BE2C (cell line): ENCODE measurements around the gene OR5AN1.
"Not testable (repeated sequence)": the region's sequence is repeated elsewhere in the genome, so short reads cannot be mapped to it uniquely, and the experiment has no call there.

ENCODE experiments used
- DNase-seq: peaks from one replicate; pipeline ENCODE4 v3.0.0-alpha.2; 2020
- H3K27me3 ChIP-seq: fragments of 250-450 bp; sonication (Bioruptor Pico); 2 replicates; pipeline ENCODE4 v1.5.1; 2020; ENCODE audit warnings: mild to moderate bottlenecking
- H3K36me3 ChIP-seq: fragments of 250-450 bp; sonication (Bioruptor Pico); 2 replicates; pipeline ENCODE4 v1.5.1; 2020; ENCODE audit warnings: mild to moderate bottlenecking
- H3K4me1 ChIP-seq: fragments of 250-450 bp; sonication (Bioruptor Pico); 2 replicates; pipeline ENCODE4 v1.5.1; 2020
- H3K4me3 ChIP-seq: 2 replicates; pipeline ENCODE4 v1.5.1; 2011; ENCODE audit warnings: low read depth, low read length
- H3K9me3 ChIP-seq: fragments of 250-450 bp; sonication (Bioruptor Pico); 2 replicates; pipeline ENCODE4 v1.5.1; 2020
- TF ChIP-seq, protein P1 (sequence below): IDR thresholded peaks from 2 replicates; pipeline ENCODE4 v1.5.1; 2012; ENCODE audit warnings: mild to moderate bottlenecking, low read depth, low read length

The OR5AN1 gene

DNA sequence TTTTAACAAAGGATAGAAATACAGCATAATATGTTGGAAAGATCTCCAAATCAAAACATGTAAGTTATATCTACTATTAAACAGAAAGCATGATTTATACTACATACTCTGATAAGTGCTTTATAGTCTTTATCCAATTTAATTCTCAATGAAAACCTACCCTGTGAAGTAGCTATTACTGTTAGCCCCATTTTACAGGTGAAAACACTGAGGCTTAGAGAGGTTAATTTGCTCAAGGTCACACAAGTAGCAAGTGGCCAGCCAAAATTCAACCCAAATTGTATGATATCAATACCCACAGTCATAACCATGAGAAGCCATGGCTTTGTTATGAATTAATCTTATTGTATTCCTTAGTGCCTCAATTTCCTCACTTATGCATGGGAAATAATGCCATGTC, 675 bp upstream of the OR5AN1 start:
- Histone ChIP-seq H3K4me1 (no peaks in the 10 kb centered on the region), H3K27me3 (no peaks in the 10 kb centered on the region), H3K4me3 (no peak overlapping the region), H3K9me3 (no peaks in the 10 kb centered on the region), H3K36me3 (no peaks in the 10 kb centered on the region)
- TF ChIP-seq, protein P1, sequence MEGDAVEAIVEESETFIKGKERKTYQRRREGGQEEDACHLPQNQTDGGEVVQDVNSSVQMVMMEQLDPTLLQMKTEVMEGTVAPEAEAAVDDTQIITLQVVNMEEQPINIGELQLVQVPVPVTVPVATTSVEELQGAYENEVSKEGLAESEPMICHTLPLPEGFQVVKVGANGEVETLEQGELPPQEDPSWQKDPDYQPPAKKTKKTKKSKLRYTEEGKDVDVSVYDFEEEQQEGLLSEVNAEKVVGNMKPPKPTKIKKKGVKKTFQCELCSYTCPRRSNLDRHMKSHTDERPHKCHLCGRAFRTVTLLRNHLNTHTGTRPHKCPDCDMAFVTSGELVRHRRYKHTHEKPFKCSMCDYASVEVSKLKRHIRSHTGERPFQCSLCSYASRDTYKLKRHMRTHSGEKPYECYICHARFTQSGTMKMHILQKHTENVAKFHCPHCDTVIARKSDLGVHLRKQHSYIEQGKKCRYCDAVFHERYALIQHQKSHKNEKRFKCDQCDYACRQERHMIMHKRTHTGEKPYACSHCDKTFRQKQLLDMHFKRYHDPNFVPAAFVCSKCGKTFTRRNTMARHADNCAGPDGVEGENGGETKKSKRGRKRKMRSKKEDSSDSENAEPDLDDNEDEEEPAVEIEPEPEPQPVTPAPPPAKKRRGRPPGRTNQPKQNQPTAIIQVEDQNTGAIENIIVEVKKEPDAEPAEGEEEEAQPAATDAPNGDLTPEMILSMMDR, result no peak
- DNase-seq, result no peak

DNA sequence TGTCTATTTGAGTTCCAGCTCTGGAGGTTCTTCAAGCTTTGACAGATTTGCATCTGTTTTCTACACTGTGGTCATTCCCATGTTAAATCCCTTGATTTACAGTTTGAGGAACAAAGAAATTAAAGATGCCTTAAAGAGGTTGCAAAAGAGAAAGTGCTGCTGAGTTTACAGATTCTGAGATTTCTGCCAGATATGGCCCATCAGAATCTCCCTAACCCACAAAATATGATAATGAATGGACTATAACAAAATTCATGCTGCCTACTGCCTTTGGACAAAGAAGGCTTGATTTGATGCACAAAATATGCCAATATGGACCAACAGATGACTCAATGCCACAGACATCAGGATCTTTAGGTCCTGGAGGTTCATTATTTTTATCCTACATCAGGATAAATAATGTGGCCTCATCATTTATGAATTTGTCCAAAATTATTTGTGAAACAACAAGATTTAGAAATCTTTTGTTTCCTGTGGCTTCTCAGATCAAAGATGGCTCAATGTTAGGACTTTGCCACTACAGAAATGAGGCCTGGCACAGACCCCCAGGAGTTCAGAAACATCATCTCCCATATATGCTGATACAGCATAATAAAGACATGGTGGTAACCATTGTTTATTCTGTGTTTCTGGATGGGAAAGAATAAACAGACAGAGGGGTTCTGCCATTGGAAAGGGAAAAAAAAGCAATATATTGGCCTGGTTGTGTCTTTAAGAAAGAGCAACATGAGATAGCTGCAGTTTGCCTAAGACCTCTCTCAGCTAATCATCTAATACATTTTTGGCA, 6.7 kb downstream of the OR5AN1 start:
- H3K4me3 ChIP-seq, result no peak overlapping the region
- no peaks in the 10 kb centered on the region for H3K4me1 ChIP-seq
- DNase-seq, result no peak
- TF ChIP-seq, protein P1, result no peak
- H3K9me3 ChIP-seq, result no peaks in the 10 kb centered on the region
- no peaks in the 10 kb centered on the region for H3K36me3 ChIP-seq
- no peaks in the 10 kb centered on the region for H3K27me3 ChIP-seq

DNA sequence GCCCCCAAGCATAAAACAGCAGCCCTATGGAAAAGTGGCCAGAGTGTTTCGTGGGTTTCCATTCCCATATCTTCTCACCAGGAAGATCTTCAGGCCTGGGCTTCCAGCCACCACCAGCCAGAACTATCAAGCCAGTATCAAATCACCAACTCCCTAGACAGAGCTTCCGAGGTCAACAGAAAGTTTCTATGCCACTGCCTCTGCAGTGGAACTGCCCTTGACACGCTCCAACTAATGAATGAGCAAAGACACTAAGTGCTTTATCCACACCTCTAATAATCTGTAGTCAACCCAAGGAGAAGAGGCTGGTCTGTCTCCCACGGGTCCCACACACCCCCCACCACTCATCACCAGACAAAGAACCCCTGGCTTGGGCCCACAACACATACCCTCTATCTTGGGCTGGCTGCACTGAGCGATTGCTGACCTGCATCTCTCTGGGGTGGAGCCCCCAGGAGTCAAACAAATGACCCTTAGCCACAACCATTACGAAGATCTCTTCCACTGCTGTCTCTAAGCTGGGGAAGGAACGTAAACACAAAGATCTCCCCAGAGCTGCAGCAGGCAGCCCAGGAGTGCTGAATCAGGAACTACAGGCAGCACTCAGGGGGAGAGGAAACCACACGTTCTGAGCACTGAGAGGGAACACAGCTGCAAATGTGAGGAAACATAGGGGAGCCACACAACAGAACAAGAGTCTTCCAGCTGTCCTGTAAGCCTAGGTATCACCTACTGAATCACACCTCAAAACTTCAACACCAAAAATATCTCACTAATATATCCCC, 9.7 kb downstream of the OR5AN1 start:
- H3K4me3 ChIP-seq, result no peak overlapping the region
- no peak for DNase-seq
- H3K9me3 ChIP-seq, result no peaks in the 10 kb centered on the region
- H3K36me3 ChIP-seq, result no peaks in the 10 kb centered on the region
- no peaks in the 10 kb centered on the region for H3K27me3 ChIP-seq
- H3K4me1 ChIP-seq, result no peaks in the 10 kb centered on the region
- TF ChIP-seq, protein P1, result no peak

DNA sequence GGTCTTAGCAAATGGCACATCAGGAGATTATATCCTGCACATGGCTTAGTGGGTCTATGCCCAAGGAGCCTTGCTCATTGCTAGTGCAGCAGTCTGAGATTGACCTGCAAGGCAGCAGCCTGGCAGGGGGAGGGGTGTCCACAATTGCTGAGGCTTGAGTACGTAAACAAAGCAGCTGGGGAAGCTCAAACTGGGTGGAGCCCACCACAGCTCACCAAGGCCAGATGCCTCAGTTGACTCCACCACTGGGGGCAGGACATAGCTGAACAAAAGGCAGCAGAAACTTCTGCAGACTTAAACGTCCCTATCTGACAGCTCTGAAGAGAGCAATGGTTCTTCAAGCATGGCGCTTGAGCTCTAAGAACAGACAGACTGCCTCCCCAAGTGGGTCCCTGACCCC, 13.6 kb downstream of the OR5AN1 start:
- H3K36me3 ChIP-seq, H3K4me1 ChIP-seq, DNase-seq, H3K4me3 ChIP-seq, H3K9me3 ChIP-seq, H3K27me3 ChIP-seq: not testable (repeated sequence)

DNA sequence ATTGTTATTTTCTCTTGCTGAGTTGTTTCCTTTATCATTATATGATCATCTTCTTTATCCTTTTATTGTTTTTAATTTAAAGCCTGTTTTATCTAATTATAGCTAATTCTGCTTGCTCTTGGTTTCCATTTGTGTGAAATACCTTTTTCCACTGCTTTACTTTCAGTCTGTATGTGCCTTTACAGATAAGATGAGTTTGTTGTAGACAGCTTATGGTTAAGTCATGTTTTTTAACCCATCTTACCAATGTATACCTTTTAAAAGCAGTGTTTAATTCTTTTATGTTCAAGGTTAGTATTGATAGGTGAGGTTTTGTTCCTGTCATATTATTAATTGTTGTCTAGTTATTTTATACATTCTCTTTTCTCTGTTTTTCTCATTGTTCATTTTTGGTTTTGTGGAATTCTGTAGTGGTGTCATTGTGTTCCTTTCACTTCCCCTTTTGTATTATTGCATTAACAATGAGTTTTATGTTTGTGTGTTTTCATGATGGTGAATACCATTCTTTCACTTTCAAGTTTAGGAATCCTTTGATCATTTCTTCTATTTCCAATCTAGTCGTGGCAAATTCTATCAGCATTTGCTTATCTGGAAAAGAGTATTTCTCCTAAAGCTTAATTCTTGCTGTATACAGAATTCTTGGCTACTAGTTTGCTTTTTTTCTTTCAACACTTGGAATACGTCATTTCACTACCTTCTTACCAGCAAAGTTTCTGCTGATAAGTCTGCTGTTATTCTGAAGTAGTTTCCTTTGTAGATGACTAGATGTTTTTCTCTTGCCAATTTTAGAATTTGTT, 21.8 kb downstream of the OR5AN1 start:
- no peaks in the 10 kb centered on the region for H3K27me3 ChIP-seq
- no peaks in the 10 kb centered on the region for H3K9me3 ChIP-seq
- TF ChIP-seq, protein P1, result no peak
- no peaks in the 10 kb centered on the region for H3K36me3 ChIP-seq
- no peaks in the 10 kb centered on the region for H3K4me1 ChIP-seq
- H3K4me3 ChIP-seq, result no peak overlapping the region
- no peak for DNase-seq

DNA sequence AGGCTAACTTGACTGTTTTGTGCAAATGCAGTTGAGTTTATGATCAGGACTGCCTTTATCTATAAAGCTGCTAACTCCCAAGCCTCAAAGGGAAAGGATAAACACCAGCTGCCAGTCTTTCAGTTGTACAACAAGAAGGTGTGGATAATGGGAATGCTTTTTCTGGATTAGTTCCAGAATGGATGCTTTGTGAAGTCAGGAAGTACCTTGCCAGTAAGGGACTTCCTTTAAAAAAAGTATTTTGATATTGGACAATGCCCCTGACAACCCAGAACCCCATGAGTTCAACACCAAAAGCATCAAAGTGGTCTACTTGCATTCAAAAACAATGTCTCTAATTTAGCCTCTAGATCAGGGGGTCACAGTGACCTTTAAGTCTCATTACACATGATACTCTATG, 35.5 kb downstream of the OR5AN1 start:
- no peaks in the 10 kb centered on the region for H3K4me1 ChIP-seq
- TF ChIP-seq, protein P1, result no peak
- no peaks in the 10 kb centered on the region for H3K36me3 ChIP-seq
- no peaks in the 10 kb centered on the region for H3K9me3 ChIP-seq
- no peak overlapping the region for H3K4me3 ChIP-seq
- H3K27me3 ChIP-seq, result no peaks in the 10 kb centered on the region
- DNase-seq, result no peak
